Liver (tissue), 9 donors: ENCODE data around the gene CD8A. TPM values are rescaled to one million over a fixed set of nuclear protein-coding genes. Genes with fewer than 3 reads are reported as not detected.
A peak's percentile ranks its signal among the peaks of the same experiment; 100 is the strongest.

Experiments
- DNase-seq: peaks from one replicate; pipeline ENCODE4 v3.0.0-alpha.2; 2017; ENCODE audit warnings: low spot score
- H3K27ac ChIP-seq, 2 donors: one replicate each; pipeline ENCODE4 v1.7.0; 2013; ENCODE audit warnings: inconsistent platforms in 2 of 2, low read length in 2 of 2, control low read depth in 1 of 2, low read depth in 1 of 2, mild to moderate bottlenecking in 1 of 2
- H3K27me3 ChIP-seq, 4 donors: one replicate each; pipeline versions ENCODE4 v1.6.1 to v1.7.0; 2013; ENCODE audit warnings: low read length in 3 of 4, inconsistent platforms in 1 of 4, mild to moderate bottlenecking in 1 of 4, moderate library complexity in 1 of 4; ENCODE audit not compliant: control insufficient read depth in 4 of 4, insufficient read depth in 4 of 4
- H3K36me3 ChIP-seq, 4 donors: one replicate each; pipeline versions ENCODE4 v1.6.1 to v1.7.0; 2013; ENCODE audit warnings: low read length in 3 of 4, mild to moderate bottlenecking in 3 of 4, low read depth in 1 of 4, moderate library complexity in 1 of 4; ENCODE audit not compliant: control insufficient read depth in 4 of 4, insufficient read depth in 3 of 4
- H3K4me1 ChIP-seq, 4 donors: one replicate each; pipeline versions ENCODE4 v1.6.1 to v1.7.0; 2013; ENCODE audit warnings: low read length in 3 of 4, mild to moderate bottlenecking in 3 of 4, moderate library complexity in 1 of 4; ENCODE audit not compliant: control insufficient read depth in 4 of 4, insufficient read depth in 4 of 4
- H3K4me3 ChIP-seq, 3 donors: one replicate each; pipeline versions ENCODE4 v1.6.1 to v1.7.0; 2013; ENCODE audit warnings: low read length in 3 of 3, control low read depth in 1 of 3, low read depth in 1 of 3, mild to moderate bottlenecking in 1 of 3
- H3K9ac ChIP-seq, 2 donors: one replicate each; pipeline ENCODE4 v1.7.0; 2013; ENCODE audit warnings: low read length in 2 of 2, mild to moderate bottlenecking in 2 of 2, moderate library complexity in 2 of 2, control low read depth in 1 of 2, low read depth in 1 of 2
- H3K9me3 ChIP-seq, 4 donors: one replicate each; pipeline versions ENCODE4 v1.6.1 to v1.7.0; 2013; ENCODE audit warnings: low read length in 3 of 4; ENCODE audit not compliant: control insufficient read depth in 4 of 4
- ATF3 ChIP-seq: IDR thresholded peaks from 2 replicates; pipeline ENCODE4 v1.6.1; 2016; ENCODE audit warnings: antibody characterized with exemption
- CTCF ChIP-seq: fragments of 150-350 bp; IDR thresholded peaks from 2 replicates; pipeline ENCODE4 v1.5.1; 2017; ENCODE audit warnings: improper control_type of control experiment, low read depth, low read length; ENCODE audit not compliant: missing input control
- EGR1 ChIP-seq, 2 donors: IDR thresholded peaks; 2 replicates each; pipeline ENCODE4 v1.6.1; 2016 to 2018; ENCODE audit warnings: antibody characterized with exemption in 2 of 2, low read depth in 2 of 2
- FOXA1 ChIP-seq: IDR thresholded peaks from 2 replicates; pipeline ENCODE4 v1.6.1; 2016; ENCODE audit warnings: antibody characterized with exemption
- FOXA2 ChIP-seq: IDR thresholded peaks from 2 replicates; pipeline ENCODE4 v1.6.1; 2016; ENCODE audit warnings: antibody characterized with exemption
- HNF4A ChIP-seq, 2 donors: conservative IDR thresholded peaks; 2 replicates each; pipeline ENCODE4 v1.6.1; 2016; ENCODE audit warnings: antibody characterized with exemption in 2 of 2, mild to moderate bottlenecking in 2 of 2
- HNF4G ChIP-seq: IDR thresholded peaks from 2 replicates; pipeline ENCODE4 v1.6.1; 2016; ENCODE audit warnings: antibody characterized with exemption
- JUND ChIP-seq, 2 donors: IDR thresholded peaks; 2 replicates each; pipeline ENCODE4 v1.6.1; 2016; ENCODE audit warnings: antibody characterized with exemption in 2 of 2
- MAX ChIP-seq: IDR thresholded peaks from 2 replicates; pipeline ENCODE4 v1.6.1; 2016; ENCODE audit warnings: antibody characterized with exemption
- NR2F2 ChIP-seq: IDR thresholded peaks from 2 replicates; pipeline ENCODE4 v1.6.1; 2016; ENCODE audit warnings: antibody characterized with exemption
- RAD21 ChIP-seq, 2 donors: IDR thresholded peaks; 2 replicates each; pipeline ENCODE4 v1.6.1; 2016; ENCODE audit warnings: antibody characterized with exemption in 2 of 2, mild to moderate bottlenecking in 2 of 2
- REST ChIP-seq: IDR thresholded peaks from 2 replicates; pipeline ENCODE4 v1.6.1; 2016; ENCODE audit warnings: antibody characterized with exemption, mild to moderate bottlenecking
- RXRA ChIP-seq, 2 donors: IDR thresholded peaks; 2 replicates each; pipeline ENCODE4 v1.6.1; 2017 to 2018; ENCODE audit warnings: antibody characterized with exemption in 2 of 2, mild to moderate bottlenecking in 1 of 2
- SP1 ChIP-seq: IDR thresholded peaks from 2 replicates; pipeline ENCODE4 v1.6.1; 2018; ENCODE audit warnings: antibody characterized with exemption, mild to moderate bottlenecking
- ZBTB33 ChIP-seq: IDR thresholded peaks from 2 replicates; pipeline ENCODE4 v1.6.1; 2016; ENCODE audit warnings: antibody characterized with exemption
- WGBS: extraction: QIAGEN DNeasy Blood & Tissue Kit; methylation state at CpG from one replicate; pipeline ENCODE4 v1.1.7; 2013; 5-methylcytosine and 5-hydroxymethylcytosine counted together
- polyA plus RNA-seq, 2 donors: library from polyadenylated mRNA; stranded (reverse) in 1 of 2; unstranded in 1 of 2; fragments of 200-250 nt in 1 of 2; fragments of >200 nt in 1 of 2; fragmentation: Nextera tagmentation in 1 of 2; extraction: Ambion mirVana in 1 of 2; gene quantifications; one replicate each; pipeline versions ENCODE4 v1.2.1 to v1.2.3, GENCODE V29; 2013 to 2015
- total RNA-seq, 2 donors: library from RNA; depleted of rRNA; stranded (reverse); fragments of >200 nt; gene quantifications; one replicate each; pipeline ENCODE4 v1.2.3, GENCODE V29; 2014
- donor health status: healthy.
- donor health status: healthy.
- donor health status: healthy.
- donor health status: healthy.
- donor health status: healthy.

CD8A gene
- total and polyA plus RNA-seq, 4 donors, result 0.42 to 1.8 (median 0.69) TPM

GRCh38 chr2:86789687-86790133, 1.0 kb downstream of the CD8A start:
- Histone ChIP-seq H3K27ac (no peak overlapping the region), H3K4me3 (peak overlapping the region in 1 of 3 donors; percentile 9), H3K9ac (no peak overlapping the region), H3K4me1 (peaks cover 9 to 18% (median 12%) of the 10 kb centered on the region in 4 donors), H3K9me3 (no peaks in the 10 kb centered on the region), H3K36me3 (no peaks in the 10 kb centered on the region), H3K27me3 (peaks cover 0 to 10% (median 3%) of the 10 kb centered on the region in 4 donors)
- TF ChIP-seq HNF4A (conservative IDR thresholded peaks at IDR 0.05), result no peak
- TF ChIP-seq EGR1 (IDR thresholded peaks at IDR 0.05; ENCODE audit: low read depth in 2 of 2), result no peak
- TF ChIP-seq REST, result no peak
- no peak for TF ChIP-seq FOXA2
- WGBS, result 11% methylated on average over 40 of the region's 40 CpGs
- no peak for DNase-seq

GRCh38 chr2:86788881-86789686, 1.6 kb downstream of the CD8A start:
- peaks cover 9 to 18% (median 12%) of the 10 kb centered on the region in 4 donors for H3K4me1 ChIP-seq
- 10% methylated on average over 64 of the region's 64 CpGs for WGBS
- no peak overlapping the region for H3K9ac ChIP-seq
- H3K4me3 ChIP-seq, result peak overlapping the region in 1 of 3 donors; percentile 9
- TF ChIP-seq NR2F2, result no peak
- TF ChIP-seq RXRA (IDR thresholded peaks at IDR 0.05), result no peak
- no peak for TF ChIP-seq SP1
- TF ChIP-seq HNF4A (conservative IDR thresholded peaks at IDR 0.05), result no peak
- no peak for TF ChIP-seq MAX
- TF ChIP-seq REST, result no peak
- no peak for TF ChIP-seq ZBTB33
- no peak for TF ChIP-seq ATF3
- no peak for TF ChIP-seq HNF4G
- TF ChIP-seq CTCF, result no peak
- no peak for TF ChIP-seq JUND (IDR thresholded peaks at IDR 0.05)
- no peak for TF ChIP-seq FOXA1
- TF ChIP-seq RAD21 (IDR thresholded peaks at IDR 0.05), result no peak
- no peak for TF ChIP-seq EGR1 (IDR thresholded peaks at IDR 0.05; ENCODE audit: low read depth in 2 of 2)
- H3K27me3 ChIP-seq, result peaks cover 0 to 10% (median 3%) of the 10 kb centered on the region in 4 donors
- no peaks in the 10 kb centered on the region for H3K9me3 ChIP-seq
- no peak for DNase-seq
- H3K27ac ChIP-seq, result no peak overlapping the region
- H3K36me3 ChIP-seq, result no peaks in the 10 kb centered on the region
